ENCODE measurements around the gene TBC1D4.

GRCh38 chr13:75308222-75308621 lies 173.7 kb downstream of the TBC1D4 start:
- no peak for TF ChIP-seq POLR2A (IDR thresholded peaks at IDR 0.05)
- TF ChIP-seq CTCF (IDR thresholded peaks at IDR 0.05): no peak

Data from right lobe of liver (tissue), 4 donors.